AG04450 (cell line): ENCODE data around the gene SLIT2. TPM values are rescaled to one million over a fixed set of nuclear protein-coding genes. Genes with fewer than 3 reads are reported as not detected.

Source experiments
- CTCF ChIA-PET: fragments of 300-600, 350-600 bp; formaldehyde crosslinking; extraction: SDS; loops from one replicate; lab custom pipeline; 2022; ENCODE audit warnings: antibody characterized with exemption, inconsistent platforms; lab: Charles Lee
- POLR2A ChIA-PET: fragments of 350-600 bp; formaldehyde crosslinking; extraction: SDS; loops from one replicate; lab custom pipeline; 2021; ENCODE audit warnings: antibody characterized with exemption, inconsistent platforms; lab: Yijun Ruan, JAX
- DNase-seq: peaks from one replicate; pipeline ENCODE4 v3.0.0-alpha.2; 2011; ENCODE audit warnings: low read depth, low spot score
- H3K27ac ChIP-seq: one replicate; pipeline ENCODE4 v1.5.1; 2012; ENCODE audit warnings: low read depth, low read length, control low read depth
- H3K27me3 ChIP-seq: one replicate; pipeline ENCODE4 v1.6.0; 2012; ENCODE audit warnings: low read length; ENCODE audit not compliant: control insufficient read depth, insufficient read depth
- H3K4me3 ChIP-seq: 2 replicates; pipeline ENCODE4 v1.5.1; 2011; ENCODE audit warnings: mild to moderate bottlenecking, low read depth, low read length, control low read depth
- H3K9me3 ChIP-seq: 2 replicates; pipeline ENCODE4 v1.5.1; 2012; ENCODE audit warnings: low read length; ENCODE audit not compliant: control insufficient read depth, insufficient read depth
- CTCF ChIP-seq: IDR thresholded peaks from 2 replicates; pipeline ENCODE4 v1.5.1; 2011; ENCODE audit warnings: low read depth, low read length, control low read depth, inconsistent platforms
- polyA plus RNA-seq: library from polyadenylated mRNA; depleted of rRNA; stranded (reverse); fragments of >200 nt; gene quantifications from 2 replicates; pipeline ENCODE4 v1.2.3, GENCODE V29; 2011

SLIT2 gene
- polyA plus RNA-seq, 1 experiment, result 15.2 TPM

- ChIA-PET POLR2A (no interaction called here), CTCF (interaction anchor here (0.5 to 1.4 kb wide), 2 partner anchors 12 to 49 kb away, joined by 5 to 7 read pairs; no protein-coding TSS in a partner anchor)
- TF ChIP-seq CTCF, result no peak
- no peak overlapping the region for H3K4me3 ChIP-seq
- no peaks in the 10 kb centered on the region for H3K9me3 ChIP-seq
- H3K27me3 ChIP-seq, result no peaks in the 10 kb centered on the region
- no peak for DNase-seq
- no peak overlapping the region for H3K27ac ChIP-seq
These were observed 9.1 kb downstream of the SLIT2 start for GRCh38 chr4:20260821-20261220.

GRCh38 chr4:20262221-20262620, 10.5 kb downstream of the SLIT2 start:
- Histone ChIP-seq H3K9me3 (no peaks in the 10 kb centered on the region), H3K27ac (no peak overlapping the region), H3K4me3 (no peak overlapping the region), H3K27me3 (no peaks in the 10 kb centered on the region)
- ChIA-PET CTCF (interaction anchor here (0.9 kb wide), 1 partner anchor 14 kb away, joined by 3 read pairs; no protein-coding TSS in a partner anchor), POLR2A (no interaction called here)
- DNase-seq, result no peak
- TF ChIP-seq CTCF, result no peak

GRCh38 chr4:20264688-20265087, 13.0 kb downstream of the SLIT2 start:
- ChIA-PET POLR2A (no interaction called here), CTCF (interaction anchor here (1.4 kb wide), 1 partner anchor 12 kb away, joined by 4 read pairs; no protein-coding TSS in a partner anchor)
- H3K4me3 ChIP-seq, result no peak overlapping the region
- TF ChIP-seq CTCF, result no peak
- H3K9me3 ChIP-seq, result no peaks in the 10 kb centered on the region
- no peak overlapping the region for H3K27ac ChIP-seq
- no peak for DNase-seq
- no peaks in the 10 kb centered on the region for H3K27me3 ChIP-seq

GRCh38 chr4:20265726-20266125, 14.0 kb downstream of the SLIT2 start:
- Histone ChIP-seq H3K9me3 (no peaks in the 10 kb centered on the region), H3K4me3 (no peak overlapping the region), H3K27me3 (no peaks in the 10 kb centered on the region), H3K27ac (no peak overlapping the region)
- no peak for DNase-seq
- ChIA-PET POLR2A (no interaction called here), CTCF (interaction anchor here (1.4 to 1.9 kb wide), 2 partner anchors 13 to 18 kb away, joined by 4 to 8 read pairs; no protein-coding TSS in a partner anchor)
- TF ChIP-seq CTCF, result no peak

- ChIA-PET CTCF (interaction anchor here (0.7 to 1.9 kb wide), 3 partner anchors 14 to 161 kb away, joined by 3 to 8 read pairs (median 4); no protein-coding TSS in a partner anchor), POLR2A (interaction anchor here (0.9 kb wide), 1 partner anchor 15 kb away, joined by 3 read pairs; the partner anchor contains the start of gene SLIT2)
- no peak overlapping the region for H3K4me3 ChIP-seq
- H3K27me3 ChIP-seq, result no peaks in the 10 kb centered on the region
- TF ChIP-seq CTCF, result no peak
- DNase-seq, result no peak
- no peak overlapping the region for H3K27ac ChIP-seq
- H3K9me3 ChIP-seq, result no peaks in the 10 kb centered on the region
These were observed 14.7 kb downstream of the SLIT2 start for GRCh38 chr4:20266215-20267082.
